Measurements from ENCODE around the gene MIA. TPM values are rescaled to one million over a fixed set of nuclear protein-coding genes. Genes with fewer than 3 reads are reported as not detected.

The MIA gene
- total and polyA plus RNA-seq, 2 of the 8 experiments (the other 6 are each of a cell fraction or from before 2014, with no cell fraction given): not detected

- TF ChIP-seq TAF7 (optimal IDR thresholded peaks at IDR 0.05; ENCODE audit: borderline replicate concordance, low read depth, low read length) (peak; percentile 67), ASH2L (IDR thresholded peaks at IDR 0.05; ENCODE audit: low read length) (peak; percentile 77), PHF8 (conservative IDR thresholded peaks at IDR 0.05; ENCODE audit: low read depth, low read length) (peak; percentile 84), CREB1 (IDR thresholded peaks at IDR 0.05) (peak; percentile 36), EZH2 (IDR thresholded peaks at IDR 0.05; ENCODE audit: low read depth, low read length, severe bottlenecking) (no peak), SP4 (IDR thresholded peaks at IDR 0.05; ENCODE audit: low read length) (peak; percentile 83; the same call in 1 of the 2 replicates), TBP (IDR thresholded peaks at IDR 0.05; ENCODE audit: low read depth, low read length) (no peak), NRF1 (IDR thresholded peaks at IDR 0.05; ENCODE audit: low read depth, low read length) (peak; percentile 73), POLR2A (IDR thresholded peaks at IDR 0.05; ENCODE audit: control extremely low read depth in 1 of 2, low read depth in 2 of 2, low read length in 2 of 2) (peak; percentile 12 to 62; a peak in 2 of 3 replicates), POLR2AphosphoS5 (IDR thresholded peaks at IDR 0.05; ENCODE audit: low read depth, low read length) (peak; percentile 57), USF2 (IDR thresholded peaks at IDR 0.05; ENCODE audit: low read length) (peak; percentile 81), JUND (IDR thresholded peaks at IDR 0.05; ENCODE audit: low read length) (peak; percentile 18; the same call in 1 of the 2 replicates)
Observed at GRCh38 chr19:40798683-40799557, 23.6 kb downstream of the MIA start, which contains the start of gene EGLN2 (continued).

Measured in H1 (cell line).